Smooth muscle cell (in vitro differentiated cells): ENCODE results near the gene ADM2. TPM values are rescaled to one million over a fixed set of nuclear protein-coding genes. Genes with fewer than 3 reads are reported as not detected.

Experiments
- DNase-seq: peaks from one replicate; lab custom pipeline; 2025; ENCODE audit not compliant: unreplicated experiment; lab: John Stamatoyannopoulos, UW
- H2AFZ ChIP-seq: fragments of 200-600 bp; sonication (generic); 2 replicates; pipeline ENCODE4 v1.6.0; 2016; ENCODE audit warnings: antibody characterized with exemption, low read depth, mild to moderate bottlenecking
- H3F3A ChIP-seq: fragments of 200-600 bp; sonication (generic); 2 replicates; pipeline ENCODE4 v1.6.0; 2017; ENCODE audit warnings: antibody characterized with exemption, low read depth
- H3K27ac ChIP-seq: fragments of 200-600 bp; sonication (generic); 2 replicates; pipeline ENCODE4 v1.5.1; 2016; ENCODE audit warnings: low read depth, mild to moderate bottlenecking
- H3K27me3 ChIP-seq: fragments of 200-600 bp; sonication (generic); 2 replicates; pipeline ENCODE4 v1.6.1; 2016; ENCODE audit warnings: low read depth, mild to moderate bottlenecking
- H3K36me3 ChIP-seq: fragments of 200-600 bp; sonication (generic); 2 replicates; pipeline ENCODE4 v1.5.1; 2016; ENCODE audit warnings: low read depth
- H3K4me1 ChIP-seq: fragments of 200-600 bp; sonication (generic); 2 replicates; pipeline ENCODE4 v1.5.1; 2016; ENCODE audit warnings: low read depth
- H3K4me2 ChIP-seq: fragments of 200-600 bp; sonication (generic); 2 replicates; pipeline ENCODE4 v1.6.0; 2016; ENCODE audit warnings: mild to moderate bottlenecking
- H3K4me3 ChIP-seq: fragments of 200-600 bp; sonication (generic); 2 replicates; pipeline ENCODE4 v1.5.1; 2016; ENCODE audit warnings: mild to moderate bottlenecking
- H3K79me2 ChIP-seq: fragments of 200-600 bp; sonication (generic); 2 replicates; pipeline ENCODE4 v1.6.0; 2016; ENCODE audit warnings: low read depth, mild to moderate bottlenecking
- H3K9ac ChIP-seq: fragments of 200-600 bp; sonication (generic); 2 replicates; pipeline ENCODE4 v1.6.0; 2016; ENCODE audit warnings: low read depth
- H3K9me3 ChIP-seq: fragments of 200-600 bp; sonication (generic); replicated peaks from 2 replicates; pipeline ENCODE4 v1.5.1; 2016; ENCODE audit warnings: low read depth
- H4K20me1 ChIP-seq: fragments of 200-600 bp; sonication (generic); 2 replicates; pipeline ENCODE4 v1.6.0; 2016; ENCODE audit warnings: low read depth
- CTCF ChIP-seq: fragments of 200-600 bp; sonication (generic); IDR thresholded peaks from 2 replicates; pipeline ENCODE4 v1.5.1; 2017; ENCODE audit warnings: borderline replicate concordance, mild to moderate bottlenecking, antibody characterized with exemption; ENCODE audit not compliant: insufficient read depth, poor library complexity, severe bottlenecking
- WGBS: methylation state at CpG from one replicate; pipeline ENCODE4 v1.1.7; 2016; ENCODE audit warnings: low lambda C conversion rate; 5-methylcytosine and 5-hydroxymethylcytosine counted together
- polyA plus RNA-seq: library from polyadenylated mRNA; unstranded; fragments of >200 nt; fragmentation: Nextera tagmentation; extraction: Ambion mirVana; gene quantifications from 2 replicates; pipeline ENCODE4 v1.2.1, GENCODE V29; 2016
- total RNA-seq: library from RNA; depleted of rRNA; stranded (reverse); fragments of >200 nt; gene quantifications from 2 replicates; pipeline ENCODE4 v1.2.3, GENCODE V29; 2014

ADM2 gene
- total and polyA plus RNA-seq, 2 experiments from 2014 or later, result 4.1 to 15.8 TPM

GRCh38 chr22:50505276-50505775 lies 24.0 kb downstream of the ADM2 start:
- no peak for TF ChIP-seq CTCF
- Histone ChIP-seq H3K36me3 (no peaks in the 10 kb centered on the region), H3K27ac (no peak overlapping the region), H3K9ac (no peak overlapping the region), H3K4me3 (no peak overlapping the region), H4K20me1 (peaks cover 6% of the 10 kb centered on the region), H3K9me3 (no peaks in the 10 kb centered on the region), H3K27me3 (no peaks in the 10 kb centered on the region), H3F3A (peaks cover 6% of the 10 kb centered on the region), H3K79me2 (peaks cover 37% of the 10 kb centered on the region), H3K4me1 (peaks cover 12% of the 10 kb centered on the region), H3K4me2 (no peak overlapping the region), H2AFZ (no peak overlapping the region)
- DNase-seq, result no peak
- 97% methylated on average over 9 of the region's 14 CpGs for WGBS

DNA sequence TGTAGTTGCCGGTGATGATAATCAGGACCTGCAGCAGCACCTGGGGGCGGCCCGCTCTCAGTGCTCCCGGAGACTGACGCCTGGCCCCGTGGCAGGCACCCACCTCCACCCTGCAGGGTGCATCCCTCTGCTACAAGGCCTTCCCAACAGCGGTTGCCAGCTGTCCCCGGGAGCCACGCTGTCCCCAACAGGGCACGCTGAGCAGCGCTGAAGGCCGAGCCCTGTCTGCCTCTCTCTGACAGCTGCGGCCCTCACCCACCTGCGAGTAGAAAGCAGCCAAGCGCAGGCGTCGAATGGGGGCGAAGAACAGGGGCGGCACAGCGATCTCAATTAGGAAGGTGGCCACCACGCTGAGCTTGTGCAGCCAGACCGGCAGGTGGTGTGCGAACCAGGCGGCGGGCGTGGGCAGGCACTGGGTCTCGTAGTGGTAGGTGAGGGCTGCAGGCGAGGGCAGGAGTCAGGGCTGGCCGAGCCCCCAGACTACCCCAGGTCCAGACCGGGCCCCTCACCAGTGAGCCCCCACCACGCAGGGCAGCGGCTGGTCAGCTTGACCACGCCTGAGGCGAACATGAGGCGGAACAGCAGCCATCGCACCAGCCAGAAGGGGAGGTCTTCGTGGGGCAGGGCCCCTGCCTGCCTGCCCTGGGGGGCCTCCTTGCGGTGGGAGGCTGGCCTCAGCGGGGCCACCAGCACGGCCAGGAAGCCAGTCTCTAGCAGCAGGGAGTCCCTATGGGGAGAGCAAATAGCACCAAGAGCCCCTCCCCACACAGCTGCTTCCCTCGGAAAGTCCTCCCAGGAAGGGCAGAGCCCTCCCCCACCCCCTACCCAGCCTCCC lies 24.6 kb downstream of the ADM2 start:
- H3F3A ChIP-seq, result peaks cover 6% of the 10 kb centered on the region
- DNase-seq, result no peak
- no peaks in the 10 kb centered on the region for H3K9me3 ChIP-seq
- peak overlapping the region; percentile 99 for H3K4me3 ChIP-seq
- no peaks in the 10 kb centered on the region for H3K36me3 ChIP-seq
- 93% methylated on average over 41 of the region's 41 CpGs for WGBS
- H3K4me1 ChIP-seq, result peaks cover 12% of the 10 kb centered on the region
- peaks cover 6% of the 10 kb centered on the region for H4K20me1 ChIP-seq
- H3K79me2 ChIP-seq, result peaks cover 44% of the 10 kb centered on the region
- H3K27ac ChIP-seq, result no peak overlapping the region
- TF ChIP-seq CTCF, result no peak
- H3K27me3 ChIP-seq, result no peaks in the 10 kb centered on the region
- H3K4me2 ChIP-seq, result peak overlapping the region; percentile 95
- H3K9ac ChIP-seq, result peak overlapping the region; percentile 89
- H2AFZ ChIP-seq, result no peak overlapping the region

- Histone ChIP-seq H4K20me1 (peaks cover 6% of the 10 kb centered on the region), H2AFZ (peak overlapping the region; percentile 79), H3K4me1 (peaks cover 12% of the 10 kb centered on the region), H3K4me2 (peak overlapping the region; percentile 95), H3K36me3 (no peaks in the 10 kb centered on the region), H3K9ac (peak overlapping the region; percentile 89), H3K79me2 (peaks cover 51% of the 10 kb centered on the region), H3K27ac (peak overlapping the region; percentile 64), H3K27me3 (no peaks in the 10 kb centered on the region), H3F3A (peaks cover 6% of the 10 kb centered on the region), H3K9me3 (no peaks in the 10 kb centered on the region), H3K4me3 (peak overlapping the region; percentile 99)
- no peak for DNase-seq
- 41% methylated on average over 19 of the region's 21 CpGs for WGBS
- no peak for TF ChIP-seq CTCF
Observed at GRCh38 chr22:50506611-50507420, 25.5 kb downstream of the ADM2 start.
